ENCODE measurements around the gene RAN. TPM values are rescaled to one million over a fixed set of nuclear protein-coding genes. Genes with fewer than 3 reads are reported as not detected.
"Not testable (repeated sequence)": the region's sequence is repeated elsewhere in the genome, so short reads cannot be mapped to it uniquely, and the experiment has no call there.

RAN gene
- total RNA-seq, 4 donors from 2014 or later = 105 to 296 (median 232) TPM

DNA sequence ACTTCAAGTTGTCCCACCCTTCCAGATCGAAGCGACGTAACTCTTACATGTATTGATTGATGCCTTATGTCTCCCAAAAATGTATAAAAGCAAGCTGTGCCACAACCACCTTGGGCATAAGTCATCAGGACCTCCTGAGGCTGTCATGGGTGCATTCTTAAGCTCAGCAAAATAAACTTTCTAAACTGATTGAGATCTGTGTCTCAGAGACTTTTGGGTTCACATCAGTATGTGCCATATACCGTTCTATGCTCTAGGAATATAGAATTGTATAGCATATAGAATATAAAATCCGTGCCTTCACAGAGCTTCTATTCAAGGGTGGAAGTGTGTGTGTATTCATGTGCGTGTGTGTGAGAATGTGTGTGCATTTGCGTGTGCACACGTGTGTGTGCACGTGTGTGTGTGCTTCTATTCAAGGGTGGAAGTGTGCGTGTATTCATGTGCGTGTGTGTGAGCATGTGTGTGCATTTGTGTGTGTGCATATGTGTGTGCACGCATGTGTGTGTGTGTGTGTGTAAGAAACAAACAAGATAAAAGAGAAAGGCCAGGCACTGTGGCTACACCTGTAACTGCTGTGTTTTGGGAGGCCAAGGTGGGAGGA lies 21.3 kb upstream of the RAN start:
- no peaks in the 10 kb centered on the region for H3K9me3 ChIP-seq
- H3K4me3 ChIP-seq = no peak overlapping the region
- TF ChIP-seq POLR2A (IDR thresholded peaks at IDR 0.05) (no peak), POLR2AphosphoS5 (IDR thresholded peaks at IDR 0.05) (no peak), EP300 (IDR thresholded peaks at IDR 0.05) (no peak)
- TF ChIP-seq, protein P1, sequence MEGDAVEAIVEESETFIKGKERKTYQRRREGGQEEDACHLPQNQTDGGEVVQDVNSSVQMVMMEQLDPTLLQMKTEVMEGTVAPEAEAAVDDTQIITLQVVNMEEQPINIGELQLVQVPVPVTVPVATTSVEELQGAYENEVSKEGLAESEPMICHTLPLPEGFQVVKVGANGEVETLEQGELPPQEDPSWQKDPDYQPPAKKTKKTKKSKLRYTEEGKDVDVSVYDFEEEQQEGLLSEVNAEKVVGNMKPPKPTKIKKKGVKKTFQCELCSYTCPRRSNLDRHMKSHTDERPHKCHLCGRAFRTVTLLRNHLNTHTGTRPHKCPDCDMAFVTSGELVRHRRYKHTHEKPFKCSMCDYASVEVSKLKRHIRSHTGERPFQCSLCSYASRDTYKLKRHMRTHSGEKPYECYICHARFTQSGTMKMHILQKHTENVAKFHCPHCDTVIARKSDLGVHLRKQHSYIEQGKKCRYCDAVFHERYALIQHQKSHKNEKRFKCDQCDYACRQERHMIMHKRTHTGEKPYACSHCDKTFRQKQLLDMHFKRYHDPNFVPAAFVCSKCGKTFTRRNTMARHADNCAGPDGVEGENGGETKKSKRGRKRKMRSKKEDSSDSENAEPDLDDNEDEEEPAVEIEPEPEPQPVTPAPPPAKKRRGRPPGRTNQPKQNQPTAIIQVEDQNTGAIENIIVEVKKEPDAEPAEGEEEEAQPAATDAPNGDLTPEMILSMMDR (IDR thresholded peaks at IDR 0.05) = no peak
- DNase-seq (ENCODE audit: low spot score in 2 of 2) = no peak
- H3K36me3 ChIP-seq = no peaks in the 10 kb centered on the region
- H3K27ac ChIP-seq = no peak overlapping the region
- no peaks in the 10 kb centered on the region for H3K27me3 ChIP-seq
- H3K4me1 ChIP-seq = peaks cover 3% of the 10 kb centered on the region
- WGBS = 66% methylated on average over 12 of the region's 12 CpGs

DNA sequence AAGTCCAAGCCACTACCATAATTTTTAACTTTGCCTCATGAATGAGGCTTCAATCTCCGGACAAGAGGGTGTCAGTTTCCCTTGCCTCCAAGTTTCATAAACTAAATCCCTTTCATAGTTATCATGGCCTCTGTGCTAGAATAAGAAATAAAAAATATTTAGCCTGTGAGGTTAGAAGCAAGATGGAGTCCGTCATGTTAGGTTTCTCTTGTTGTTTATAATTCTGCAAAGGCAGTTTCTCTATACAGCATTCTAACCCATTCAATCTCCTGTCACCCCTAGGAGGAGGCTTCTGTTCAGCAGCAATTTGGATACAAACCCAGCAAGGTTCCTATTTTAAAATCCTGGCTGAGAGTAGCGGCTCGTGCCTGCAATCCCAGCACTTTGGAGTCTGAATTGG lies 15.8 kb upstream of the RAN start:
- Histone ChIP-seq H3K36me3 (no peaks in the 10 kb centered on the region), H3K4me1 (no peaks in the 10 kb centered on the region), H3K4me3 (no peak overlapping the region), H3K27me3 (no peaks in the 10 kb centered on the region), H3K27ac (no peak overlapping the region), H3K9me3 (no peaks in the 10 kb centered on the region)
- no peak for DNase-seq (ENCODE audit: low spot score in 2 of 2)
- 86% methylated on average over 4 of the region's 4 CpGs for WGBS
- no peak for TF ChIP-seq EP300 (IDR thresholded peaks at IDR 0.05)

DNA sequence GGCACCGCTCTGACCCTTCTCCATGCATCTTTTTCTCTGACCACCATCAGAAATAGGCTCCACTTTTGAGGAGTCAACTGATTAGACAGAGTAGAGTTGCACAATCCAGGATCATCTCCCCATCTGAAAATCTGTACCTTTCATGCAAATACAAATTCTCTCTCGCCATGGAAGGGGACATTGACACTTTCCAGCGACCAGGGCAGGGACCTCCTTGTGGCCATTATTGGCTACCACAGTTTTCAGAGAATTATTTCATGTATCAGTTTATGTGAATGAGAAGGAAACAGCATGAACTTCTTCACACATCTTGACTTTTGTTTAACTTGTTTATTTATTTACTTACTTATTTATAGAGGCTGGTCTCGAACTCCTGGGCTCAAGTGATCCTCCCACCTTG lies 13.8 kb upstream of the RAN start:
- Histone ChIP-seq H3K4me3 (no peak overlapping the region), H3K9me3 (no peaks in the 10 kb centered on the region), H3K4me1 (no peaks in the 10 kb centered on the region), H3K27ac (no peak overlapping the region), H3K36me3 (no peaks in the 10 kb centered on the region), H3K27me3 (no peaks in the 10 kb centered on the region)
- no peak for DNase-seq (ENCODE audit: low spot score in 2 of 2)
- TF ChIP-seq EP300 (IDR thresholded peaks at IDR 0.05) = no peak
- TF ChIP-seq, protein P1 (IDR thresholded peaks at IDR 0.05) = no peak
- TF ChIP-seq POLR2A (IDR thresholded peaks at IDR 0.05) = no peak
- no peak for TF ChIP-seq POLR2AphosphoS5 (IDR thresholded peaks at IDR 0.05)
- 88% methylated on average over 4 of the region's 4 CpGs for WGBS

DNA sequence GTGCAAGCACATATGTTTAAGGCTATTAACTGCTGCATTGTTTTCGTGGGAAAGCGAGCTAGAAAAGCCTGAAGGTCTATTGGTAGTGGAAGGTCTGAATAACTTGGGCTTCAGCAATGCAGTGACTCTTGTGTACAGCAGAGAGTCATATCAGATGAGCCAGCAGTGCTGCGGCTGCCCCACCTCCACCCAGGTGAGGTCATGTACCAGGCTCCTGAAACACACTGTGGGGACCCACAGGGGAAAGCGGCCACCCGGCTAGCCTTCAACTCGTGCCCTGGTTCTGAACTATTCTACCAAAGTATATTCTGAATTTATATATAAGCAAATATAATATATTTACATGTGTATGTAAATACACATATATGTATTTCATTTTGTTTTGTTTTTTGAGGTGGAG lies 12.7 kb upstream of the RAN start:
- TF ChIP-seq, protein P1 (IDR thresholded peaks at IDR 0.05) = no peak
- TF ChIP-seq POLR2A (IDR thresholded peaks at IDR 0.05) (no peak), EP300 (IDR thresholded peaks at IDR 0.05) (no peak), POLR2AphosphoS5 (IDR thresholded peaks at IDR 0.05) (no peak)
- no peak for DNase-seq (ENCODE audit: low spot score in 2 of 2)

DNA sequence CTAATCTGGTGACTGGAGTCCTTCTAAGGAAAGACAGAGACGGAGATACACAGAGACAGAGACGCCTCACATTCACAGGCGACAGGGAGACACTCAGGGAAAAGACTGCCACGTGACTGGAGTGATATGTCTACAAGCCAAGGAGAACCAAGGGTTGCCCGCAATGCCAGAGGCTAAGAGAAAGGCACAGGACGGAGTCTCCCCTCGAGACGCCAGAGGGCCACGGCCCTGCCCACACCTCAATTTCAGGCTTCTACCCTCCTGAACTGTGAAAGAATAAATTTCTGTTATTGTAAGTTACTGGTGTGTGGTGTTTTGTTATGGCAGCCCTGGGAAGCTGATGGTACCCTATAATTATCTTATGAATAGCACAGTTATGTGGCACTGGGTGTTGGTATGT lies 11.6 kb upstream of the RAN start:
- H3K9me3 ChIP-seq = no peaks in the 10 kb centered on the region
- H3K4me1 ChIP-seq = no peaks in the 10 kb centered on the region
- H3K4me3 ChIP-seq = no peak overlapping the region
- TF ChIP-seq, protein P1 (IDR thresholded peaks at IDR 0.05) = no peak
- TF ChIP-seq EP300 (IDR thresholded peaks at IDR 0.05) (no peak), POLR2AphosphoS5 (IDR thresholded peaks at IDR 0.05) (no peak), POLR2A (IDR thresholded peaks at IDR 0.05) (no peak)
- DNase-seq (ENCODE audit: low spot score in 2 of 2) = no peak
- WGBS = 92% methylated on average over 9 of the region's 9 CpGs
- no peak overlapping the region for H3K27ac ChIP-seq
- H3K27me3 ChIP-seq = no peaks in the 10 kb centered on the region
- no peaks in the 10 kb centered on the region for H3K36me3 ChIP-seq

More for the DNA sequence above, 12.7 kb upstream of the RAN start:
- H3K4me3 ChIP-seq = no peak overlapping the region
- no peaks in the 10 kb centered on the region for H3K9me3 ChIP-seq
- 86% methylated on average over 6 of the region's 6 CpGs for WGBS
- H3K27me3 ChIP-seq = no peaks in the 10 kb centered on the region
- no peaks in the 10 kb centered on the region for H3K4me1 ChIP-seq
- no peaks in the 10 kb centered on the region for H3K36me3 ChIP-seq
- no peak overlapping the region for H3K27ac ChIP-seq

DNA sequence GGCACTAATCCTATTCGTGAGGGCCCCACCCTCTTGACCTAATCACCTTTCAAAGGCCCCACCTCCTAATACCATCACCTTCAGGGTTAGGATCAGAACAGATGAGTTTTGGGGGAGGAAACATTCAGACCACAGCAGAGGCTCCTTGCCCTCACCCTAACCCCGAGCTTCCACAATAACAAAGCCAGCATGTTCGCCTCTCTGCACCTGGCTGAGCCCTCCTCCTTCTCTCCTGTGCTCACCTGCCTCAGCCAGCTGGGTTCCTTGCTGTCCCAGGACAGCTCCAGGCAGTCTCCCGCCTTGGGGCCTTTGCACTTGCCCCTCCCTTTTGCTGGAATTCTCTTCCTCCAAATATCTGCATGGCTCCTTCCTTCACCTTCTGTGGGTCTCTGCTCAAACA lies 9.7 kb upstream of the RAN start:
- H3K27me3 ChIP-seq = no peaks in the 10 kb centered on the region
- TF ChIP-seq, protein P1 (IDR thresholded peaks at IDR 0.05) = no peak
- no peak for TF ChIP-seq POLR2AphosphoS5 (IDR thresholded peaks at IDR 0.05)
- no peak for TF ChIP-seq EP300 (IDR thresholded peaks at IDR 0.05)
- TF ChIP-seq POLR2A (IDR thresholded peaks at IDR 0.05) = no peak
- WGBS = 95% methylated on average over 4 of the region's 4 CpGs
- no peak for DNase-seq (ENCODE audit: low spot score in 2 of 2)
- no peak overlapping the region for H3K4me3 ChIP-seq
- H3K9me3 ChIP-seq = no peaks in the 10 kb centered on the region
- H3K36me3 ChIP-seq = no peaks in the 10 kb centered on the region
- H3K27ac ChIP-seq = no peak overlapping the region
- no peaks in the 10 kb centered on the region for H3K4me1 ChIP-seq

DNA sequence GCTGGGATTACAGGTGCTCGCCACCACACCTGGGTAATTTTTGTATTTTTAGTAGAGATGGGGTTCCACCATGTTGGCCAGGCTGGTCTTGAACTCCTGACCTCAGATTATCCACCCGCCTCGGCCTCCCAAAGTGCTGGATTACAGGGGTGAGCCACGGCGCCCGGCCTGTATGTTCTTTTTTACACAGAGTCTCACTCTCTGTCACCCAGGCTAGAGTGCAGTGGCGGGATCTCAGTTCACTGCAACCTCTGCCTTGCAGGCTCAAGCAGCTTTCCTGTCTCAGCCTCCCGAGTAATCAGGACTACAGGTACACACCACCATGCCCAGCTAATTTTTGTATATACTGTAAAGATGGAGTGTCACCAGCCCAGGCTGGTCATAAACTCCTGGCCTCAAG lies 9.1 kb upstream of the RAN start:
- not testable (repeated sequence) for H3K27ac ChIP-seq; H3K4me3 ChIP-seq; H3K27me3 ChIP-seq; DNase-seq (ENCODE audit: low spot score in 2 of 2); H3K9me3 ChIP-seq; H3K4me1 ChIP-seq; H3K36me3 ChIP-seq
- WGBS = 92% methylated on average over 8 of the region's 8 CpGs
